ENCODE data around the gene FNBP1.
A peak's percentile ranks its signal among the peaks of the same experiment; 100 is the strongest.
"Not testable (repeated sequence)": the region's sequence is repeated elsewhere in the genome, so short reads cannot be mapped to it uniquely, and the experiment has no call there.

Gene FNBP1

GRCh38 chr9:129901993-129902739 lies 140.8 kb downstream of the FNBP1 start:
- intact Hi-C loops (cut with DNase I): no loop called here

GRCh38 chr9:129900263-129901027 lies 142.5 kb downstream of the FNBP1 start:
- intact Hi-C loops (cut with DNase I): no loop called here
- peak in 1 of 10 donors; percentile 35 for DNase-seq

More at GRCh38 chr9:129901993-129902739, 140.8 kb downstream of the FNBP1 start:
- DNase-seq: peak in 1 of 10 donors; percentile 39

DNA sequence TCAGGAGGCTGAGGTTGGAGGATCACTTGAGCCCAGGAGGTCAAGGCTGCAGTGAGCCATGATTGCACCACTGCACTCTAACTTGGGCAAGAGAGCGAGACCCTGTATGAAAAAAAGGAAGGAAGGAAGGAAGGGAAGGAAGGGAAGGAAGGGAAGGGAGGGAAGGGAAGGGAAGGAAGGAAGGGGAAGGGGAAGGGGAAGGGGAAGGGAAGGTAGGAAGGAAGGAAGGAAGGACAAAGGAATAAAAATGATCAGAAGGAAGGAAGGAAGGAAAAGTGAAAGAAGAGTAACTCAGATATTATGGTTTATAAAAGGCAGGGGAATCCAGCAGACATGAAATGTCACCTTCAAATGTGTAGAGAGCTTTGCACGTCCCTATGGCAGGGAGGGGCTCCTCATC lies 143.4 kb downstream of the FNBP1 start:
- intact Hi-C loops (cut with DNase I): loop anchor here (5.0 kb wide), 1 partner anchor 33 kb away; no protein-coding TSS in a partner anchor
- no peak for DNase-seq

GRCh38 chr9:129898185-129898584 lies 144.8 kb downstream of the FNBP1 start:
- intact Hi-C loops (cut with DNase I): loop anchor here (5.0 kb wide), 1 partner anchor 34 kb away; no protein-coding TSS in a partner anchor
- peak in 1 of 10 donors; percentile 22 for DNase-seq

GRCh38 chr9:129897263-129897662 lies 145.7 kb downstream of the FNBP1 start:
- peak in 1 of 10 donors; percentile 11 for DNase-seq
- intact Hi-C loops (cut with DNase I): loop anchor here (5.0 kb wide), 1 partner anchor 35 kb away; no protein-coding TSS in a partner anchor

GRCh38 chr9:129895376-129896268 lies 147.4 kb downstream of the FNBP1 start:
- peak in 1 of 10 donors; percentile 41 for DNase-seq
- intact Hi-C loops (cut with DNase I): loop anchor here (5.0 kb wide), 1 partner anchor 37 kb away; no protein-coding TSS in a partner anchor

GRCh38 chr9:129894120-129894823 lies 148.7 kb downstream of the FNBP1 start:
- peak in 2 of 10 donors; percentile 47 to 66 for DNase-seq
- intact Hi-C loops (cut with DNase I): no loop called here

- intact Hi-C loops (cut with DNase I): no loop called here
Measured at GRCh38 chr9:129891569-129891968, 151.4 kb downstream of the FNBP1 start.

GRCh38 chr9:129890718-129891299 lies 152.2 kb downstream of the FNBP1 start:
- DNase-seq: peak in 2 of 10 donors; percentile 39 to 54
- intact Hi-C loops (cut with DNase I): not testable (repeated sequence)

More at GRCh38 chr9:129891569-129891968, 151.4 kb downstream of the FNBP1 start:
- peak in 1 of 10 donors; percentile 4 for DNase-seq

- intact Hi-C loops (cut with DNase I): loop anchor here (5.0 to 10.0 kb wide), 3 partner anchors 53 to 347 kb away; partner anchors contain the start of genes C9orf78 and USP20
- DNase-seq: peak in 3 of 10 donors; percentile 46 to 83 (median 62)
Measured at GRCh38 chr9:129889941-129890717, 152.9 kb downstream of the FNBP1 start.

DNA sequence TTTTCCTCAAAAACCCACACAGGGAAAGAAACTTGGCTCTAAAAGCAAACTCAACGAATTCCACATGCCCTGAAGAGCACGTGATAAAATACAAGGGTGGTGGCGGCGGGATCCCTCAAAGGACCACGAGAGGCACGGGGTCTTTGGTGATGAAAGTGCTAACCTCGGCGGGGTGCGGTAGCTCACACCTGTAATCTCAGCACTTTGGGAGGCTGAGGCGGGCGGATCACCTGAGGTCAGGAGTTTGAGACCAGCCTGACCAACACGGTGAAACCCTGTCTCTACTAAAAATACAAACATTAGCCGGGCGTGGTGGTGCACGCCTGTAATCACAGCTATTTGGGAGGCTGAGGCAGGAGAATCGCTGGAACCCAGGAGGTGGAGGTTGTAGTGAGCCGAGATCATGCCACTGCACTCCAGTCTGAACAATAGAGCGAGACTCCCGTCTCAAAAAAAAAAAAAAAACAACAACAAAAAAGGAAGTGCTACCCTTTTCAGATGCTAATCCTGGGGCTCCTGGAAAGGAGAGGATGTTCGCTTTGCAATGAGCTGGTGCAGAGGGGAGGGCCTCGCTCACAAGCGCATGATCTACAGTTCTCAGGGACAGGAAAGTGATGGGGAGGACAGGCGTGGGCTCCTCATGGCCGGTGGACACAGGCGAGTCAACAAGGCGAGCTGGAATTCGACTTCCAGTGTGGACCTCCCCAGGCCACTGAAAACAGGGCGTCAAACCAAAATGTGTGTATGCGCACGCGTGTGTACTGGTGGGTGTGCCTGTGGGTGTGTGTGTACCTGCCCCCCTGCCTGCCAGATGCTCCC lies 153.7 kb downstream of the FNBP1 start:
- intact Hi-C loops (cut with DNase I): loop anchor here (5.0 to 10.0 kb wide), 3 partner anchors 52 to 348 kb away; partner anchors contain the start of genes C9orf78 and USP20

GRCh38 chr9:129888293-129889121 lies 154.5 kb downstream of the FNBP1 start:
- intact Hi-C loops (cut with DNase I): loop anchor here (5.0 to 10.0 kb wide), 3 partner anchors 51 to 349 kb away; partner anchors contain the start of genes C9orf78 and USP20
- peak in 2 of 10 donors; percentile 66 to 68 for DNase-seq

More for the DNA sequence above, 153.7 kb downstream of the FNBP1 start:
- DNase-seq: peak in 1 of 10 donors; percentile 61

- DNase-seq: peak in 2 of 10 donors; percentile 79 to 84
- intact Hi-C loops (cut with DNase I): loop anchor here (5.0 to 10.0 kb wide), 3 partner anchors 50 to 350 kb away; partner anchors contain the start of genes C9orf78 and USP20
Measured at GRCh38 chr9:129887334-129888292, 155.4 kb downstream of the FNBP1 start.

Measured in posterior cingulate gyrus (tissue), 11 donors.